ENCODE data around the gene STUB1. TPM values are rescaled to one million over a fixed set of nuclear protein-coding genes. Genes with fewer than 3 reads are reported as not detected.

STUB1 gene
- 46.0 and 49.2 TPM in 2 replicates for total RNA-seq (2014; rRNA removed; shearing (Covaris generic))

GRCh38 chr16:679814-680624 lies at the start of gene STUB1:
Gene STUB1, plus strand, starts transcription at chr16:680410. Its CDS starts 116 bp downstream, at chr16:680526.
- H3K4me1 ChIP-seq = peaks cover 20% of the 10 kb centered on the region
- H3K36me3 ChIP-seq = peaks cover 17% of the 10 kb centered on the region
- peak within 1 kb of the TSS; percentile 82 for H3K27ac ChIP-seq
- H3K9me3 ChIP-seq (replicated peaks) = no peaks in the 10 kb centered on the region
- no peaks in the 10 kb centered on the region for H3K27me3 ChIP-seq
- H3K4me3 ChIP-seq = peak within 1 kb of the TSS; percentile 69
- DNase-seq = peak; percentile 92 to 93

GRCh38 chr16:630815-631405 lies 49.3 kb upstream of the STUB1 start, which contains the start of gene WFIKKN1:
Gene WFIKKN1, plus strand, starts transcription at chr16:630985. Its CDS starts 269 bp downstream, at chr16:631254.
- peaks cover 15% of the 10 kb centered on the region for H3K4me1 ChIP-seq
- H3K4me3 ChIP-seq = no peak within 1 kb of the TSS
- no peaks in the 10 kb centered on the region for H3K27me3 ChIP-seq
- H3K36me3 ChIP-seq = no peaks in the 10 kb centered on the region; the same call in 1 of the 2 replicates
- H3K27ac ChIP-seq = no peak within 1 kb of the TSS
- H3K9me3 ChIP-seq (replicated peaks) = no peaks in the 10 kb centered on the region
- peak in 1 of 2 experiments; percentile 32 for DNase-seq

- Histone ChIP-seq H3K36me3 (no peaks in the 10 kb centered on the region; the same call in 1 of the 2 replicates), H3K27ac (no peak overlapping the region), H3K4me1 (peaks cover 15% of the 10 kb centered on the region), H3K9me3 (replicated peaks) (no peaks in the 10 kb centered on the region), H3K27me3 (no peaks in the 10 kb centered on the region), H3K4me3 (no peak overlapping the region)
- no peak for DNase-seq
Measured at GRCh38 chr16:631808-632358, 48.3 kb upstream of the STUB1 start.

- Histone ChIP-seq H3K27ac (no peak overlapping the region), H3K36me3 (no peaks in the 10 kb centered on the region), H3K4me3 (no peak overlapping the region), H3K27me3 (no peaks in the 10 kb centered on the region), H3K4me1 (peaks cover 15% of the 10 kb centered on the region), H3K9me3 (replicated peaks) (no peaks in the 10 kb centered on the region)
- DNase-seq = no peak
Measured at GRCh38 chr16:632486-633335, 47.5 kb upstream of the STUB1 start.

- no peaks in the 10 kb centered on the region for H3K9me3 ChIP-seq (replicated peaks)
- H3K4me1 ChIP-seq = peaks cover 19% of the 10 kb centered on the region
- no peak overlapping the region for H3K27ac ChIP-seq
- no peaks in the 10 kb centered on the region for H3K27me3 ChIP-seq
- no peaks in the 10 kb centered on the region for H3K36me3 ChIP-seq
- no peak for DNase-seq
- no peak overlapping the region for H3K4me3 ChIP-seq
Measured at GRCh38 chr16:633336-634050, 46.7 kb upstream of the STUB1 start.

GRCh38 chr16:634051-634670 lies 46.0 kb upstream of the STUB1 start:
- DNase-seq = no peak
- H3K27ac ChIP-seq = no peak overlapping the region
- H3K9me3 ChIP-seq (replicated peaks) = no peaks in the 10 kb centered on the region
- H3K4me3 ChIP-seq = no peak overlapping the region
- H3K36me3 ChIP-seq = no peaks in the 10 kb centered on the region
- H3K4me1 ChIP-seq = peaks cover 16% of the 10 kb centered on the region
- no peaks in the 10 kb centered on the region for H3K27me3 ChIP-seq

- no peak overlapping the region for H3K27ac ChIP-seq
- H3K4me3 ChIP-seq = no peak overlapping the region; the same call in 1 of the 2 replicates
- no peaks in the 10 kb centered on the region for H3K36me3 ChIP-seq
- no peak for DNase-seq
- no peaks in the 10 kb centered on the region for H3K9me3 ChIP-seq (replicated peaks)
- no peaks in the 10 kb centered on the region for H3K27me3 ChIP-seq
- peaks cover 12% of the 10 kb centered on the region; the same call in 1 of the 2 replicates for H3K4me1 ChIP-seq
Measured at GRCh38 chr16:634996-635395, 45.2 kb upstream of the STUB1 start.

GRCh38 chr16:635573-636205 lies 44.5 kb upstream of the STUB1 start:
- Histone ChIP-seq H3K27me3 (no peaks in the 10 kb centered on the region), H3K9me3 (replicated peaks) (no peaks in the 10 kb centered on the region), H3K27ac (peak overlapping the region; percentile 53), H3K36me3 (no peaks in the 10 kb centered on the region), H3K4me1 (peaks cover 9% of the 10 kb centered on the region; the same call in 1 of the 2 replicates), H3K4me3 (peak overlapping the region; percentile 85)
- no peak for DNase-seq

GRCh38 chr16:636206-637080 lies 43.8 kb upstream of the STUB1 start, which contains the start of gene METTL26:
Gene METTL26, minus strand, starts transcription at chr16:636305. Its CDS starts 15 bp downstream, at chr16:636290.
- Histone ChIP-seq H3K4me3 (peak within 1 kb of the TSS; percentile 85), H3K27me3 (no peaks in the 10 kb centered on the region), H3K36me3 (no peaks in the 10 kb centered on the region), H3K9me3 (replicated peaks) (no peaks in the 10 kb centered on the region), H3K4me1 (0 out of 2 replicates have a peak, but pooled peaks cover 4% of the 10 kb centered on the region), H3K27ac (peak within 1 kb of the TSS; percentile 53)
- peak; percentile 96 for DNase-seq

GRCh38 chr16:637081-638018 lies 42.9 kb upstream of the STUB1 start:
- H3K27me3 ChIP-seq = no peaks in the 10 kb centered on the region
- H3K36me3 ChIP-seq = no peaks in the 10 kb centered on the region
- peak overlapping the region; percentile 85 for H3K4me3 ChIP-seq
- peak overlapping the region; percentile 53; the same call in 1 of the 2 replicates for H3K27ac ChIP-seq
- peak; percentile 93 to 95 for DNase-seq
- H3K9me3 ChIP-seq (replicated peaks) = no peaks in the 10 kb centered on the region
- H3K4me1 ChIP-seq = 0 out of 2 replicates have a peak, but pooled peaks cover 4% of the 10 kb centered on the region

- 0 out of 2 replicates have a peak, but pooled peaks cover 4% of the 10 kb centered on the region for H3K4me1 ChIP-seq
- H3K4me3 ChIP-seq = peak overlapping the region; percentile 65
- H3K36me3 ChIP-seq = no peaks in the 10 kb centered on the region
- DNase-seq = peak in 1 of 2 experiments; percentile 39
- no peak overlapping the region for H3K27ac ChIP-seq
- 0 out of 2 replicates have a peak, but pooled peaks cover 5% of the 10 kb centered on the region for H3K27me3 ChIP-seq
- H3K9me3 ChIP-seq (replicated peaks) = no peaks in the 10 kb centered on the region
Measured at GRCh38 chr16:638034-638543, 42.1 kb upstream of the STUB1 start.

Data from SJCRH30 (cell line).